Endothelial cell of umbilical vein (primary cell): ENCODE measurements around the gene CLDND2. TPM values are rescaled to one million over a fixed set of nuclear protein-coding genes. Genes with fewer than 3 reads are reported as not detected.

Experiments
- BruUV-seq: library from RNA; stranded (reverse); fragments of 400-500 nt; replicated peaks from 2 replicates; lab custom pipeline; 2021; lab: Mats Ljungman, UMichigan
- CTCF ChIA-PET: fragments of 300-600, 350-600 bp; sonication (Branson Sonifier 250); formaldehyde crosslinking; loops from one replicate; lab custom pipeline; 2021; ENCODE audit warnings: antibody characterized with exemption, inconsistent platforms; lab: Charles Lee
- POLR2A ChIA-PET: fragments of 300-600, 350-600 bp; sonication (Branson Sonifier 250); formaldehyde crosslinking; loops from one replicate; lab custom pipeline; 2021; ENCODE audit warnings: antibody characterized with exemption, inconsistent platforms; lab: Charles Lee
- DNase-seq: peaks from one replicate; pipeline ENCODE4 v3.0.0-alpha.2; 2011; ENCODE audit warnings: low read depth, low spot score
- FAIRE-seq: peaks from 2 replicates; lab custom pipeline; 2011; peaks lifted over from hg19 to GRCh38; lab: Jason Lieb, UNC
- H2AFZ ChIP-seq: 2 replicates; pipeline ENCODE4 v1.6.0; 2012; ENCODE audit warnings: low read depth, low read length, control low read depth, inconsistent platforms
- H3K27ac ChIP-seq: 2 replicates; pipeline ENCODE4 v1.5.1; 2011; ENCODE audit warnings: low read depth, mild to moderate bottlenecking, control low read depth, low read length, moderate library complexity; ENCODE audit not compliant: insufficient read depth
- H3K27me3 ChIP-seq, 2 experiments: 2 replicates each; pipeline versions ENCODE4 v1.6.0 to v1.6.1; 2011; ENCODE audit warnings: low read length in 2 of 2, mixed read lengths in 1 of 2; ENCODE audit not compliant: control insufficient read depth in 2 of 2, insufficient read depth in 2 of 2
- H3K36me3 ChIP-seq, 2 experiments: 2 replicates in 1 of 2; 3 replicates in 1 of 2; pipeline ENCODE4 v1.5.1; 2011; ENCODE audit warnings: low read length in 2 of 2, mild to moderate bottlenecking in 1 of 2, moderate library complexity in 1 of 2; ENCODE audit not compliant: control insufficient read depth in 2 of 2, insufficient read depth in 2 of 2; ENCODE audit errors: extremely low read depth in 1 of 2
- H3K4me1 ChIP-seq: 3 replicates; pipeline ENCODE4 v1.5.1; 2011; ENCODE audit warnings: mild to moderate bottlenecking, low read length; ENCODE audit not compliant: control insufficient read depth, insufficient read depth; ENCODE audit errors: extremely low read depth
- H3K4me2 ChIP-seq: 2 replicates; pipeline ENCODE4 v1.6.1; 2011; ENCODE audit warnings: low read length, control low read depth, mixed read lengths; ENCODE audit not compliant: insufficient read depth
- H3K4me3 ChIP-seq, 3 experiments: fragments of 200-600 bp in 1 of 3; sonication (generic), shearing (Covaris generic) in 1 of 3; replicated peaks in 1 of 3; 2 replicates each; pipeline ENCODE4 v1.5.1; 2011 to 2016; ENCODE audit warnings: control low read depth in 3 of 3, low read length in 3 of 3, mild to moderate bottlenecking in 2 of 3, inconsistent platforms in 1 of 3, low read depth in 1 of 3, moderate library complexity in 1 of 3; ENCODE audit not compliant: insufficient read depth in 1 of 3
- H3K79me2 ChIP-seq: 2 replicates; pipeline ENCODE4 v1.6.0; 2012; ENCODE audit warnings: low read length, inconsistent platforms; ENCODE audit not compliant: control insufficient read depth, insufficient read depth
- H3K9ac ChIP-seq: replicated peaks from 2 replicates; pipeline ENCODE3; 2011; ENCODE audit warnings: low read length, control low read depth; ENCODE audit not compliant: insufficient read depth; ENCODE audit errors: extremely low read depth
- H3K9me1 ChIP-seq: replicated peaks from 3 replicates; pipeline ENCODE4 v1.6.0; 2011; ENCODE audit warnings: mild to moderate bottlenecking, low read length; ENCODE audit not compliant: control insufficient read depth, insufficient read depth; ENCODE audit errors: extremely low read depth
- H3K9me3 ChIP-seq: replicated peaks from 2 replicates; pipeline ENCODE4 v1.5.1; 2012; ENCODE audit warnings: low read length, inconsistent platforms; ENCODE audit not compliant: control insufficient read depth, insufficient read depth
- H4K20me1 ChIP-seq: replicated peaks from 2 replicates; pipeline ENCODE3; 2011; ENCODE audit warnings: mild to moderate bottlenecking, low read length; ENCODE audit not compliant: control insufficient read depth, insufficient read depth; ENCODE audit errors: extremely low read depth
- CTCF ChIP-seq, 2 donors: IDR thresholded peaks; 1 replicate in 1 of 2; 2 replicates in 1 of 2; pipeline ENCODE4 v1.5.1; 2011; ENCODE audit warnings: low read length in 2 of 2, mild to moderate bottlenecking in 2 of 2, moderate library complexity in 2 of 2, control low read depth in 1 of 2, inconsistent platforms in 1 of 2, low read depth in 1 of 2; ENCODE audit not compliant: insufficient read depth in 1 of 2; ENCODE audit errors: extremely low read depth in 1 of 2
- EZH2 ChIP-seq: IDR thresholded peaks from 2 replicates; pipeline ENCODE4 v1.6.1; 2012; ENCODE audit warnings: borderline replicate concordance, low read depth, mild to moderate bottlenecking, moderate library complexity, low read length, inconsistent platforms; ENCODE audit not compliant: severe bottlenecking
- FOS ChIP-seq: IDR thresholded peaks from 2 replicates; pipeline ENCODE4 v1.6.1; 2011; ENCODE audit warnings: mild to moderate bottlenecking, low read length, moderate library complexity, borderline replicate concordance; ENCODE audit not compliant: insufficient read depth
- JUN ChIP-seq: IDR thresholded peaks from 2 replicates; pipeline ENCODE4 v1.6.1; 2011; ENCODE audit warnings: borderline replicate concordance, low read depth; ENCODE audit not compliant: insufficient read length, insufficient read depth
- MAX ChIP-seq: IDR thresholded peaks from 2 replicates; pipeline ENCODE4 v1.6.1; 2011; ENCODE audit not compliant: insufficient read depth, insufficient read length
- POLR2AphosphoS5 ChIP-seq: IDR thresholded peaks from 2 replicates; pipeline ENCODE4 v1.6.1; 2012; ENCODE audit warnings: low read depth, mild to moderate bottlenecking, control low read depth, low read length, moderate library complexity; ENCODE audit not compliant: insufficient read depth
- dilution Hi-C: fragments of 300-500 bp; cut with MboI; formaldehyde crosslinking; loops from one replicate; pipeline ENCODE4 v1.15.0; 2019; ENCODE audit warnings: low sequenced_read_pairs; ENCODE audit not compliant: extremely low pct_ligation_motif_present
- intact Hi-C: fragments of 100-400 bp; cut with micrococcal nuclease; formaldehyde crosslinking; loops from one replicate; pipeline ENCODE4 v1.10.0; 2022
- polyA plus RNA-seq, 4 experiments: library from polyadenylated mRNA; depleted of rRNA in 3 of 4; stranded (reverse) in 3 of 4; unstranded in 1 of 4; fragments of >200 nt; gene quantifications; 2 replicates each; pipeline versions ENCODE4 v1.2.1 to v1.2.3, GENCODE V29; 2011 to 2012; ENCODE audit warnings: missing spikeins in 1 of 4
- total RNA-seq: library from RNA; stranded (reverse); gene quantifications from 2 replicates; pipeline ENCODE4 v1.2.3, GENCODE V29; 2021

CLDND2 gene
- total and polyA plus RNA-seq, 2 donors (not counting 3 experiments of a cell fraction or from before 2014, with no cell fraction given), result 0.97 TPM; not detected in 1

- H3K27ac ChIP-seq, result no peak overlapping the region
- dilution Hi-C loops, result no loop called here
- no peaks in the 10 kb centered on the region for H4K20me1 ChIP-seq
- H3K9ac ChIP-seq, result no peak overlapping the region
- ChIA-PET POLR2A (no interaction called here), CTCF (no interaction called here)
- TF ChIP-seq POLR2AphosphoS5, result no peak
- TF ChIP-seq FOS, result no peak
- TF ChIP-seq MAX, result no peak
- no peak for TF ChIP-seq EZH2
- no peak for TF ChIP-seq CTCF (IDR thresholded peaks at IDR 0.05; ENCODE audit: extremely low read depth in 1 of 2, insufficient read depth in 1 of 2, low read depth in 1 of 2, low read length in 2 of 2)
- TF ChIP-seq JUN, result no peak
- DNase-seq (no peak), FAIRE-seq (no peak)
- no peaks in the 10 kb centered on the region for H3K9me3 ChIP-seq
- no peaks in the 10 kb centered on the region for H3K79me2 ChIP-seq
- no peak overlapping the region for H3K4me3 ChIP-seq
- intact Hi-C loops, result no loop called here
- no peaks in the 10 kb centered on the region for H3K4me1 ChIP-seq
- H3K9me1 ChIP-seq, result no peaks in the 10 kb centered on the region
- H2AFZ ChIP-seq, result no peak overlapping the region
- no TSS peak for BruUV-seq
- no peaks in the 10 kb centered on the region for H3K36me3 ChIP-seq
- no peak overlapping the region for H3K4me2 ChIP-seq
- no peaks in the 10 kb centered on the region for H3K27me3 ChIP-seq
Measured at GRCh38 chr19:51377422-51377821, 8.6 kb upstream of the CLDND2 start.
